GM21390 (cell line): Measurements from ENCODE around the gene CSTF3.
"Not testable (repeated sequence)": the region's sequence is repeated elsewhere in the genome, so short reads cannot be mapped to it uniquely, and the experiment has no call there.

ENCODE experiments used
- ATAC-seq: cut with Tn5 transposase; IDR thresholded peaks from one replicate; pipeline ENCODE4 v1.9.1; 2021; ENCODE audit not compliant: unreplicated experiment

CSTF3 gene

DNA sequence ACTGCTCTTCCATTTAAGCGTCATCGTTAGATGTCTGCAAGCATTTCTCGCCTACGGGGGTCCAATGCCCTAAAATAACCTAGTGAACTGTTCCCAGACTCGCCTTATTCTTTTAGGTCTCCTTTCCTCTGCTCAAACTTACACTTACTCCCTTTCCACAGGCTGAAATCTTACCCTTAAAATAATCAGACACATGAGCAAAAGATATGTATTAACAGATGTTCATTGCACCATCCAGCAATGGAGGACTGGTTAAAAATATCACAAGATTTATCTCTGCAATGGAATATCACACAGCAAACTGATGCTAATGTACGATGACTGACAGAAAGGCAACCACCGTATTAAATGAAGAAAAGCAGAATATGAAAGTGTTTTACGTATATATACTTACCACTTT lies 1.6 kb upstream of the CSTF3 start:
- no peak for ATAC-seq

GRCh38 chr11:33160587-33160986 lies 693 bp downstream of the CSTF3 start:
- no peak for ATAC-seq

GRCh38 chr11:33160136-33160535 lies 1.1 kb downstream of the CSTF3 start:
- ATAC-seq: no peak

GRCh38 chr11:33159378-33159867 lies 1.9 kb downstream of the CSTF3 start:
- ATAC-seq: not testable (repeated sequence)

- ATAC-seq: no peak
Measured at GRCh38 chr11:33158596-33159275, 2.5 kb downstream of the CSTF3 start.

DNA sequence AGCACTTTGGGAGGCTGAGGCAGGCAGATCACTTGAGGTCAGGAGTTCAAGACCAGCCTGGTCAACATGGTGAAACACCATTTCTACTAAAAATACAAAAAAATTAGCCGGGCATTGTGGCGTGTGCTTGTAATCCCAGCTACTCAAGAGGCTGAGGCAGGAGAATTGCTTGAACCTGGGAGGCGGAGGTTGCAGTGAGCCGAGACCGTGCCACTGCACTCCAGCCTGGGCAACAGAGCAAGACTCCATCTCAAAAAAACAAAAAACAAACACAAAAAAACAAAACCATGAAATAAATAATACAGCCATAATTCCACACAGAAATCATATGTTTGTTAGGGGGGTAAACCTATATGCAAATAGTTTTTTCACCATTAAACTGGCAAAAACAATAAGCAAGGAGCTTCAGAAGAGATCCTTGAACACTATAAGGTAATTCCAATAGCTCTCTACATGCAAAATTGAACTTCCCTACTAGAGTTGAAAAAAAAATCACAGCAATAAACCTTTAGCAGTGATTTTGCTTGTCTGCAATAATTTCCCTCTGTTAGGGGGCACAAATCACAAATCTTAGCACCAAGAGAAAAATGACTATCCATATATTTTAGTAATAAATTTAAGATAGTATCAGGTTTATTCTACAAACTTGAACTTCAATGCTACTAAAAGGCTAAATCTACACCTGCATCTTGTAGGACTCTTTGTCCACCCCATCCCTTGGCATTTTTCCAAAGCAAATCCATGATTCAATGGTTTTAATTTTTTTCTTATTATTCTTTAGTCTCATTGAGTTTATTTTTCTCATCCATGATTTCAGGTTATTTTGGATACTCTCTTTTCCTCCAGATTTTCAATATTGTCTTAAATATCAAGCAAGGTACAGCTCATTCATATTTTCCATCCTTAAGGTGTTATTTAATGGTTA lies 3.9 kb downstream of the CSTF3 start:
- no peak for ATAC-seq

DNA sequence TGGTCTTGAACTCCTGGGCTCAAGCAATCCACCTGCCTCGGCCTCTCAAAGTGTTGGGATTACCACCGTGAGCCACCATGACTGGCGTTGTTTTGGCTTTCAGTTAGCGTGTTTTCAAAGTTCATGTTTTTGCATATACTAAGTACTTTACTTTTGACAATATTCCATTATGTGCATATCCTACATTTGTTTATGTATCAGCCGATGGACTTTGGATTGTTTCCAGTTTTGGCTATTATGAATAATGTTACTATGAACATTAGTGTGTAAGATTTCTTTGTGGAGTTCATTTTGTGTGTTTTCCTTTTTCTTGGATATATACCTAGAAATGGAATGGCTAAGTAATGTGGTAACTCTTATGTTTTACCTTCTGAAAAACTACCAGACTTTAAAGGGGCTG lies 9.9 kb downstream of the CSTF3 start:
- ATAC-seq: no peak

DNA sequence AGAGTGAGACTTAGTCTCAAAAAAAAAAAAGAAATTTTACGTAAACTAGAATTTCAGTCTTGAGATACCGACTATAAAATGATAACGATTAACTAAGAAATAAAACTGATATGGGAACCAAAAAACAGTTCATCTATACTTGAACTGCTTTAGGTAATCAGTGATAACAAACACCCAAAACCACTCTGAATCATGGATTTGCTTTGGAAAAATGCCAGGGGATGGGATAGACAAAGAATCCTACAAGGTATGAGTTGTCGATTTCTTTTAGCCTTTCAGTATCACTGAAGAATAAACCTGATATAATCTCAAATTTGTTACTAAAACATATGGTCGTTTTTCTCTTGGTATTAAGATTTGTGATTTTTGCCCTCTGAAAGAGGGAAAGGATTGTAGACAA lies 13.7 kb downstream of the CSTF3 start:
- no peak for ATAC-seq

- ATAC-seq: no peak
Measured at GRCh38 chr11:33135768-33136443, 25.4 kb downstream of the CSTF3 start.

DNA sequence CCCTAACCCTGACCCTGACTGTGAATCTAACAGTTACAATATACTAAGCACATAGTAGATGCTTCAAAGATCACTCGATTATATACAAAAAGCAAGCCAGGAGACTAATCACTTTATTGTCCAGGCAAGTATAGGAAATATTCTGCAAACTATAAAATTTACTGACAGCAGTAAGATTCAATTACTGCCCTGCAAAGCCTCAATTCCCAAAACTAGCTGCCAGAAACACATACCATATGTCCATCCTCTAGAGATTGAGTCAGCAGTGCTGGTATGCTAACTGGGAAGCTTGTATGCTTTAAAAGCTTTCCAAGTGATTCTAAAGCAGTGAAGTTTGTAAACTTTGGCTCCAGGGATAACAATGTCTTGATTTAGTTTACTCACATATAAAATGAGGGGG lies 26.1 kb downstream of the CSTF3 start:
- no peak for ATAC-seq

- no peak for ATAC-seq
Measured at GRCh38 chr11:33134276-33134675, 27.0 kb downstream of the CSTF3 start.

DNA sequence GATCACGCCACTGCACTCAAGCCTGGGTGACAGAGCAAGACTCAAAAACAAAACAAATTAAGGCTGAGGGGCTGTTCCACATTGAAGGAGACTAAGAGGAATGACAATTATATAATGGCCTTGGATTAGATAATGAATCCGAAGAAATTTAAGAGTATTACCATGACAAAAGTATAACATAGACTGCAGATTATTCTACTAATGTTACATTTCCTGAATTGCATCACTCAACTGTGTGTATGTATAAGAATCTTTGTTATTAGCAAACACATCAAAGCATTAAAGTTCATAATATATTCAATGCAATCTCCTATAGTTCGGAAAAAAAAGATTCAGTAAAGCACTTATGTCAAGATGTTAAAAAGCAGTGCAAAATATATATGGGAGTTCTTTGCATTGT lies 27.5 kb downstream of the CSTF3 start:
- ATAC-seq: no peak

GRCh38 chr11:33132510-33132909 lies 28.8 kb downstream of the CSTF3 start:
- ATAC-seq: no peak

GRCh38 chr11:33128739-33129138 lies 32.5 kb downstream of the CSTF3 start:
- no peak for ATAC-seq

DNA sequence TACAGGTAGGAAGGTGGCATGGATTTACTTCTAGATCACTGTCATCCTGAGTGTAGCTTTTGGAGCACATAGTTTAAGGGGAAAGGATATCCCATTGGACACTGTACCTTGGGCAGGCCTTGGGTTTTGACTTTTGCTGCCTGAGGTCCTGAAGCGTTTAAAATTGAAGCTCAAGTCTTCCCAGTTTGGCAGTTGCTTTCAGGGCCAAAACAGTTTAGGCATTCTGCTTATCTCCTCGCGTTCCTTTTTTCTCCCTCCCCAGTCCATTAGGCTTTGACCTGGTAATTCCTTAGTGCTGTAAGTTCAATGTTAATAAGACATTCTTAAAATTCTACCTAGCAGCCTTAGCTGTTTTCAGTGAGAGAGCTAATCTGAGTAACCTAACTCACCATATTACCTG lies 35.7 kb downstream of the CSTF3 start:
- no peak for ATAC-seq

DNA sequence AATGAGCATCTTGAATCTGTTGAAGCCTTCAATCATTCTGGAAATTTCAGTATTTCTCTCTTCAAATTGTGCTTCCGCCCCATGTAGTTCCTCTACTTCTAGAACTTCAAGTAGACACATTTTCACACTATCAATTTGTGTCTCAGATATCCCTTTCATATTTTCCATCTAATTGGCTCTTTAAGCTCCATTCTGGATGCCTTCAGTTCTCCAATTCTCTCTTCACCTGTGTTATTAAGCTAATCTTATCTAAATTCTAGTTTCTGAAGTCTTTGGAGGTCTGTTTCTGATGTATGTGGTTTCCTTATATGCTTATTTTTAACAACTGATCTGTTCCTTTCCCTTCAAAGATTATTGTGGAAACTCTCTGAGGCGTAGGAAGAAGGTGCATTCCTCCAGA lies 36.3 kb downstream of the CSTF3 start:
- no peak for ATAC-seq

DNA sequence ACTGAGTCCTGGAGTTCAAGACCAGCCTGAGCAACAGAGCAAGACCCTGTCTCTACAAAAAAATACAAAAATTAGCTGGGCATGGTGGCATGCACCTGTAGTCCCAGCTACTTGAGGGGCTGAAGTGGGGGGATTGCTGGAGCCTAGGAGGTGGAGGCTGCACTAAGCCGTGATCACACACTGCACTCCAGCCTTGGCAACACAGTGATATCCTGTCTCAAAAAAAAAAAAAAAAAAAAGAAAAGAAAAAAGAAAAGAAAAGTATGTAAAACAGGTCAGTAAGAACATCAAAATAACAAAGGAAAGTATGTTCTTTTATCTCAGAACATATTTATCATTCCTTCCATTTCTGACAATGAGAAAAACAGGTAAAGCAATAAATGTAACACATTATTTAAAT lies 38.6 kb downstream of the CSTF3 start:
- ATAC-seq: not testable (repeated sequence)

GRCh38 chr11:33116535-33116934 lies 44.7 kb downstream of the CSTF3 start:
- ATAC-seq: no peak

- no peak for ATAC-seq
Measured at GRCh38 chr11:33110083-33110482, 51.2 kb downstream of the CSTF3 start.

- no peak for ATAC-seq
Measured at GRCh38 chr11:33109294-33109895, 51.9 kb downstream of the CSTF3 start.

GRCh38 chr11:33103836-33104235 lies 57.4 kb downstream of the CSTF3 start:
- ATAC-seq: no peak
